Ovary (tissue), 9 donors: Measurements from ENCODE around the gene LSM12. TPM values are rescaled to one million over a fixed set of nuclear protein-coding genes. Genes with fewer than 3 reads are reported as not detected.

Experiments used
- DNase-seq, 5 donors: peaks; one replicate each; pipeline ENCODE4 v3.0.0-alpha.2; 2019 to 2020
- H3K27ac ChIP-seq, 2 donors: fragments of 200-600 bp; one replicate each; pipeline versions ENCODE4 v1.5.1 to v1.8.0; 2019 to 2022
- H3K27me3 ChIP-seq: fragments of 200-600 bp; one replicate; pipeline ENCODE4 v1.8.0; 2022
- H3K36me3 ChIP-seq: fragments of 200-600 bp; sonication (generic); one replicate; pipeline ENCODE4 v1.5.1; 2019
- H3K4me1 ChIP-seq: one replicate; pipeline ENCODE4 v1.8.1; 2013; ENCODE audit warnings: mild to moderate bottlenecking, moderate library complexity; ENCODE audit not compliant: insufficient read depth
- H3K4me3 ChIP-seq: fragments of 200-600 bp; sonication (generic); one replicate; pipeline ENCODE4 v1.5.1; 2017
- H3K9me3 ChIP-seq, 2 donors: fragments of 200-600 bp in 1 of 2; sonication (generic) in 1 of 2; one replicate each; pipeline versions ENCODE4 v1.5.1 to v1.8.1; 2013 to 2019; ENCODE audit warnings: mild to moderate bottlenecking in 1 of 2, moderate library complexity in 1 of 2
- EP300 ChIP-seq: sonication (generic); formaldehyde crosslinking; IDR thresholded peaks from one replicate; pipeline ENCODE4 v1.6.1; 2017; ENCODE audit warnings: antibody characterized with exemption
- POLR2A ChIP-seq: fragments of 450-650 bp; IDR thresholded peaks from one replicate; pipeline ENCODE4 v1.6.1; 2017; ENCODE audit warnings: antibody characterized with exemption, mild to moderate bottlenecking, moderate library complexity
- WGBS, 3 donors: extraction: QIAGEN DNeasy Blood & Tissue Kit in 1 of 3; methylation state at CpG; one replicate each; pipeline versions ENCODE4 v1.1.5 to v1.1.7; 2013 to 2017; 5-methylcytosine and 5-hydroxymethylcytosine counted together
- intact Hi-C, 4 donors: fragments of 100-400 bp; cut with DNase I; formaldehyde crosslinking; loops; one replicate each; pipeline versions ENCODE4 v1.11.0 to v1.15.1; 2022 to 2023
- polyA plus RNA-seq, 2 donors: library from polyadenylated mRNA; stranded (reverse); fragments of 200-250 nt in 1 of 2; fragments of 350-450 nt in 1 of 2; fragmentation: Illumina TruSeq in 1 of 2; extraction: RNeasy Lipid Tissue Mini Kit (QIAGEN cat#74804) in 1 of 2; gene quantifications; one replicate each; pipeline ENCODE4 v1.2.3, GENCODE V29; 2013 to 2014
- total RNA-seq, 7 donors: library from RNA; depleted of rRNA in 2 of 7; stranded (reverse); fragments of >200 nt in 2 of 7; fragmentation: NEBNext Ultra II Directional in 3 of 7; extraction: Animal tissue kit (Norgen Biotek cat#: 25700) in 3 of 7; gene quantifications; one replicate each; pipeline versions ENCODE4 v1.1.0 to v1.2.4, GENCODE V29; 2016 to 2023
- TF ChIP-seq, protein P1 (sequence below), 3 donors: fragments of 450-650 bp in 2 of 3; fragments of 200-600 bp in 1 of 3; IDR thresholded peaks; one replicate each; pipeline versions ENCODE4 v1.5.1 to v1.8.0; 2016 to 2022; ENCODE audit warnings: antibody characterized with exemption in 3 of 3, mild to moderate bottlenecking in 1 of 3
- donor health status: DM: no; HTN: no; CAD: no; lungs with moderate emphysema.
- donor health status: DM: no; HTN: no; CAD: no.
- donor health status: Bipolar disorder and iron deficiency.
- donor health status: DM: yes; HTN: yes; CAD: no.
- donor health status: DM: no; HTN: no; CAD: no.
- donor health status: DM: yes; HTN: yes; CAD: no.

LSM12 gene
- total and polyA plus RNA-seq, 9 donors = 17.1 to 54.6 (median 36.4) TPM

DNA sequence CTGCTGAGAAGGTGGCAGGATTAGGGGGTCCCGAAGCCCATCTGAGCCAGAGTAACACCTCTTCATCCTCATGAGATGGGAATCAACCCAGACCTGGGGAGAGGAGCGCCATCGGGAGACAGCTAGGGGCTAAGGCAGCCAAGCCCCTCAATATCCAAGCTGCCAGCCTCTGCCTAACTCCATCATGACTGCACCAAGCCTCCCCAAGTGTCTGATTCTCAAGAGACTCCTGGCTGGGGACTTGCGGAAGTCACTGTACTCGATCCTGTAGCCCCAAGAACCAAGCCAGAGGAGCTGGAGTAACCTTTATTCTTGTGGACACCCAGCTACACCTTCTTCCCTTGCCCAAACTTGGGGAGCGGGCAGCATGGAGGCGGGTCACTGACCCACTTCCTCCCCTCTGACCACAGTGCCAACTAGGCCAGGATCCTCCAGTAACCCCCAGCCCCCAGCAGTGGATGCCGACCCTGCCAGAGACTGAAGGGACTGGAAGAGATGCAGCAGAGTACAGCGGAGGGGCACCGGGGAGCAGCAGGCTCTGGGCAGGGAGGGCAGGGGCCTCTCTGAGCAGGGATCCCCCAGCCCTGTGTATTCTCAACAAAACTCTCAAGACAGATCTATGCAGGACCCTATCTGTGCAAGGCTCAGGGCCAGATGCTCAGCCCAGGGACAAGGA is 43.7 kb upstream of the LSM12 start:
- peak overlapping the region; percentile 33 for H3K4me3 ChIP-seq
- 65 to 80% (median 71%) methylated on average over 10 of the region's 10 CpGs for WGBS, 3 donors
- H3K4me1 ChIP-seq = peaks cover 49% of the 10 kb centered on the region
- no peaks in the 10 kb centered on the region for H3K27me3 ChIP-seq
- no peaks in the 10 kb centered on the region for H3K9me3 ChIP-seq
- H3K36me3 ChIP-seq = no peaks in the 10 kb centered on the region
- DNase-seq = no peak
- intact Hi-C loops = loop anchor here in 1 of 4 donors (5.0 kb wide), 1 partner anchor 43 kb away; the partner anchor contains the start of gene LSM12
- TF ChIP-seq EP300 (no peak), POLR2A (no peak)
- TF ChIP-seq, protein P1, sequence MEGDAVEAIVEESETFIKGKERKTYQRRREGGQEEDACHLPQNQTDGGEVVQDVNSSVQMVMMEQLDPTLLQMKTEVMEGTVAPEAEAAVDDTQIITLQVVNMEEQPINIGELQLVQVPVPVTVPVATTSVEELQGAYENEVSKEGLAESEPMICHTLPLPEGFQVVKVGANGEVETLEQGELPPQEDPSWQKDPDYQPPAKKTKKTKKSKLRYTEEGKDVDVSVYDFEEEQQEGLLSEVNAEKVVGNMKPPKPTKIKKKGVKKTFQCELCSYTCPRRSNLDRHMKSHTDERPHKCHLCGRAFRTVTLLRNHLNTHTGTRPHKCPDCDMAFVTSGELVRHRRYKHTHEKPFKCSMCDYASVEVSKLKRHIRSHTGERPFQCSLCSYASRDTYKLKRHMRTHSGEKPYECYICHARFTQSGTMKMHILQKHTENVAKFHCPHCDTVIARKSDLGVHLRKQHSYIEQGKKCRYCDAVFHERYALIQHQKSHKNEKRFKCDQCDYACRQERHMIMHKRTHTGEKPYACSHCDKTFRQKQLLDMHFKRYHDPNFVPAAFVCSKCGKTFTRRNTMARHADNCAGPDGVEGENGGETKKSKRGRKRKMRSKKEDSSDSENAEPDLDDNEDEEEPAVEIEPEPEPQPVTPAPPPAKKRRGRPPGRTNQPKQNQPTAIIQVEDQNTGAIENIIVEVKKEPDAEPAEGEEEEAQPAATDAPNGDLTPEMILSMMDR (IDR thresholded peaks at IDR 0.05) = no peak
- H3K27ac ChIP-seq = peak overlapping the region; percentile 74 to 85

GRCh38 chr17:44109312-44109630 is 42.8 kb upstream of the LSM12 start:
- H3K4me3 ChIP-seq = no peak overlapping the region
- TF ChIP-seq EP300 = no peak
- TF ChIP-seq POLR2A = no peak
- TF ChIP-seq, protein P1 (IDR thresholded peaks at IDR 0.05) = no peak

GRCh38 chr17:44108440-44109311 is 42.2 kb upstream of the LSM12 start:
- WGBS, 3 donors = 18 to 22% (median 18%) methylated on average over 15 to 16 of the region's 16 CpGs
- Histone ChIP-seq H3K27ac (peak overlapping the region; percentile 76 to 85), H3K9me3 (no peaks in the 10 kb centered on the region), H3K36me3 (no peaks in the 10 kb centered on the region), H3K4me3 (no peak overlapping the region), H3K4me1 (peaks cover 47% of the 10 kb centered on the region), H3K27me3 (no peaks in the 10 kb centered on the region)
- no peak for TF ChIP-seq POLR2A
- TF ChIP-seq EP300 = peak; percentile 11
- TF ChIP-seq, protein P1 (IDR thresholded peaks at IDR 0.05) = no peak
- intact Hi-C loops = loop anchor here in 2 of 4 donors (5.0 kb wide), 1 partner anchor 36 kb away; the partner anchor contains the start of gene G6PC3 (in 2 of the 2)
- peak; percentile 92 to 98 (median 96) for DNase-seq

More at GRCh38 chr17:44109312-44109630, 42.8 kb upstream of the LSM12 start:
- Histone ChIP-seq H3K9me3 (no peaks in the 10 kb centered on the region), H3K36me3 (no peaks in the 10 kb centered on the region), H3K27ac (peak overlapping the region; percentile 74 to 85), H3K27me3 (no peaks in the 10 kb centered on the region), H3K4me1 (peaks cover 47% of the 10 kb centered on the region)
- 32 to 38% (median 37%) methylated on average over 4 of the region's 4 CpGs for WGBS, 3 donors
- intact Hi-C loops = loop anchor here in 2 of 4 donors (5.0 kb wide), 1 partner anchor 37 kb away; the partner anchor contains the start of gene G6PC3 (in 2 of the 2)
- no peak for DNase-seq

GRCh38 chr17:44106801-44107200 is 40.3 kb upstream of the LSM12 start:
- TF ChIP-seq POLR2A (no peak), EP300 (no peak)
- TF ChIP-seq, protein P1 (IDR thresholded peaks at IDR 0.05) = no peak
- Histone ChIP-seq H3K27ac (no peak overlapping the region), H3K27me3 (no peaks in the 10 kb centered on the region), H3K4me3 (no peak overlapping the region), H3K4me1 (peaks cover 42% of the 10 kb centered on the region), H3K36me3 (no peaks in the 10 kb centered on the region), H3K9me3 (no peaks in the 10 kb centered on the region)
- 90 to 96% (median 96%) methylated on average over 4 of the region's 4 CpGs for WGBS, 3 donors
- intact Hi-C loops = loop anchor here in 2 of 4 donors (5.0 kb wide), 1 partner anchor 34 kb away; the partner anchor contains the start of gene G6PC3 (in 2 of the 2)
- DNase-seq = no peak
